Activated naive CD4-positive, alpha-beta T cell treated with Interleukin-2 at 50 U/mL for 16 hours (primary cell): ENCODE measurements around the gene C1orf21.
"Not testable (repeated sequence)": the region's sequence is repeated elsewhere in the genome, so short reads cannot be mapped to it uniquely, and the experiment has no call there.

Experiments used
- DNase-seq: peaks from one replicate; pipeline ENCODE4 v3.0.0-alpha.2; 2020

C1orf21 gene

GRCh38 chr1:184610876-184611595, 224.2 kb downstream of the C1orf21 start:
- no peak for DNase-seq

- DNase-seq: not testable (repeated sequence)
Measured at GRCh38 chr1:184612229-184612628, 225.4 kb downstream of the C1orf21 start.

- DNase-seq: no peak
Measured at GRCh38 chr1:184614667-184615066, 227.8 kb downstream of the C1orf21 start.

- no peak for DNase-seq
Measured at GRCh38 chr1:184615301-184615700, 228.5 kb downstream of the C1orf21 start.

GRCh38 chr1:184616504-184616903, 229.7 kb downstream of the C1orf21 start:
- no peak for DNase-seq

GRCh38 chr1:184617433-184618029, 230.7 kb downstream of the C1orf21 start:
- no peak for DNase-seq

- DNase-seq: no peak
Measured at GRCh38 chr1:184618851-184619250, 232.0 kb downstream of the C1orf21 start.

- DNase-seq: no peak
Measured at GRCh38 chr1:184620469-184620868, 233.6 kb downstream of the C1orf21 start.

GRCh38 chr1:184621260-184621659, 234.4 kb downstream of the C1orf21 start:
- DNase-seq: no peak

- no peak for DNase-seq
Measured at GRCh38 chr1:184622136-184622823, 235.5 kb downstream of the C1orf21 start.

- no peak for DNase-seq
Measured at GRCh38 chr1:184623404-184623803, 236.6 kb downstream of the C1orf21 start.

GRCh38 chr1:184624051-184624450, 237.2 kb downstream of the C1orf21 start:
- DNase-seq: no peak

- DNase-seq: no peak
Measured at GRCh38 chr1:184624626-184625025, 237.8 kb downstream of the C1orf21 start.

GRCh38 chr1:184625271-184625670, 238.4 kb downstream of the C1orf21 start:
- DNase-seq: no peak

GRCh38 chr1:184626076-184627006, 239.5 kb downstream of the C1orf21 start:
- no peak for DNase-seq

GRCh38 chr1:184627007-184627341, 240.1 kb downstream of the C1orf21 start:
- DNase-seq: no peak

- DNase-seq: no peak
Measured at GRCh38 chr1:184629266-184629665, 242.4 kb downstream of the C1orf21 start.

GRCh38 chr1:184630679-184631060, 243.8 kb downstream of the C1orf21 start:
- DNase-seq: no peak

- no peak for DNase-seq
Measured at GRCh38 chr1:184632415-184633175, 245.8 kb downstream of the C1orf21 start.

GRCh38 chr1:184633785-184634184, 247.0 kb downstream of the C1orf21 start:
- DNase-seq: no peak

- DNase-seq: no peak
Measured at GRCh38 chr1:184634296-184634695, 247.5 kb downstream of the C1orf21 start.

GRCh38 chr1:184635347-184635979, 248.6 kb downstream of the C1orf21 start:
- no peak for DNase-seq
